GM18907 (cell line): ENCODE measurements around the gene MCRIP1.
A peak's percentile ranks its signal among the peaks of the same experiment; 100 is the strongest.

Source experiments
- ATAC-seq: cut with Tn5 transposase; IDR thresholded peaks from one replicate; pipeline ENCODE4 v1.9.1; 2021; ENCODE audit warnings: mild to moderate bottlenecking, moderate library complexity; ENCODE audit not compliant: unreplicated experiment

Gene MCRIP1

DNA sequence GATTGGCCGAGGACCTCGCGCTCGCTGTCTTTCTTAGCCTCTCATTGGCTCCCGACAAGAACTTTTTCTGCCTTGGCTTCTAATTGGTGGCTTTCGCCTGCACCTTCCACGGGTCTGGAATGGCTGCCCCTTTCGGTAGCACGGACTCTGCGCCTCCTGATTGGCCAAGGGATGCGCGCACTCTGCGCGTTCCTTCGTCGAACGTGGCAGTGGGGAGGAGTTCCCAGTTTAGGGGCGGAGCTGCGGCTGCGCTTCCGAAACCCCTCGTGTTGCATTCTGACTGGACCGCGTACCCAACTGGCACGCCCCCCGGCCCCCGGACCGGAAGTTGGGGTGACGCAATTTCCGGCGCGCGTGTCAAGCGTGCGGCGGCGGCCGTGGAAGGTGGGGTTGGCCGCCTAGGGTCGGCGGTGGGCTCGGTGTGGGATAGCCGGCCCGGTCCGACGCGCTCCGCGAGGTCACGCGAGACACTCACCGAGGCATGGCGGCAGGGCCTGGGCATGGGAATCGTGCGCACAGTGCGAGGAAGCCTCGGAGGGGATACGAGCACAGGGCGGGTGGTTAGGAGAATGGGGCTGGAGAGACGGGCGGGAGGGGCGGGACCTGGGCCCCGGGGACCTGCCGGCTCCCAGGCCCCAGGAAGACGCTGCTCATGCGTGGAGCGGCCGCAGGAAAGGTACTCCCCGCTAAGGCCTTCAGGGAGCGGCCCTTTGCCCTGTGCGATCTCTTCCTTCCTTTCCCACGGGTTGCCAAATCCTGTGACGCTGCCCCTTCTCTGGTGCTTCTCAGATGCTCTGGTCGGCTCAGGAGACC, 27.9 kb upstream of the MCRIP1 start:
- peak; percentile 85 for ATAC-seq

DNA sequence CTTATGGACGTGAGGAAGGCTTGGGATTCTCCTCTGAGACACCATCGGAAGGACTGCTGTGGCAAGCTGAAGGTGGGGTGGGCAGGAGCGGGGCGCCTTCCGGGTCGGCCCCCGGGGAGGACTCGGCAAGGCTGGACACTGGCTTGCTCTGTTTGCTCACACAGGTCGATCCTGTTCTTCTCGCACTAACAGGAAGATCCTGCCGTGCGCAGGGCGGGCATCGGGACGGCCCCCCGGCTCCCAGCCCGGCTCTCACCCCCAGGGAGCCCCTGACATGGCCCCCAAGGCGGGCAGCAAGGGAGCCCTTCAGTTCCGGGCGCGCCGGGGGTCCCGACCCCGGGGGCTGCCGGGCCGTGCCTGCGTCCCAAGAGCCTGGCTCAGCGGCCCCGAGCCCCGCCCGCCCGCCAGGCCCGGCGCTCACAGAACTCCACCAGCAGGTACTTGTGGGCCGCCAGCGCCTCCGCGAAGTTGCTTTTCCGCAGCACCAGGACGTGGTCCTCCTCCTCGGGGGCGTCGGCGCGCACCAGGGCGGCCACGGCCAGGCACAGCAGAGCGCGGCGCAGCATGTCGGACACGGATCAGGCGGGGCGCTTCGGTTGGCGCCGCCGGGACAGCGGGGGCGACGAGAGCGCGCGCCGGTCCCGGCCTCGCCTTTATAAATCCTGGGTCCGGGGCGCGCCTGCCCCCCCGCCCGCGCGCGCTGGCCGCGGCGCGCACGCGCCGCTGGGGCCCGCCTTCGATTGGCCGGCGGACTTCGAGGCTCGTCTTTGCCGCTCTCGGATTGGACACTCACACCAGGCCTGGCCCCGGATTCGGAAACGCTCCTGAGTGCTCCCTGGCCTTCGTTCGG, 27.0 kb upstream of the MCRIP1 start, which contains the start of gene P4HB:
P4HB (minus strand) TSS at position 630 of the 850 bp plus-strand sequence; CDS start at position 566, 64 bp downstream.
- peak; percentile 6 for ATAC-seq

DNA sequence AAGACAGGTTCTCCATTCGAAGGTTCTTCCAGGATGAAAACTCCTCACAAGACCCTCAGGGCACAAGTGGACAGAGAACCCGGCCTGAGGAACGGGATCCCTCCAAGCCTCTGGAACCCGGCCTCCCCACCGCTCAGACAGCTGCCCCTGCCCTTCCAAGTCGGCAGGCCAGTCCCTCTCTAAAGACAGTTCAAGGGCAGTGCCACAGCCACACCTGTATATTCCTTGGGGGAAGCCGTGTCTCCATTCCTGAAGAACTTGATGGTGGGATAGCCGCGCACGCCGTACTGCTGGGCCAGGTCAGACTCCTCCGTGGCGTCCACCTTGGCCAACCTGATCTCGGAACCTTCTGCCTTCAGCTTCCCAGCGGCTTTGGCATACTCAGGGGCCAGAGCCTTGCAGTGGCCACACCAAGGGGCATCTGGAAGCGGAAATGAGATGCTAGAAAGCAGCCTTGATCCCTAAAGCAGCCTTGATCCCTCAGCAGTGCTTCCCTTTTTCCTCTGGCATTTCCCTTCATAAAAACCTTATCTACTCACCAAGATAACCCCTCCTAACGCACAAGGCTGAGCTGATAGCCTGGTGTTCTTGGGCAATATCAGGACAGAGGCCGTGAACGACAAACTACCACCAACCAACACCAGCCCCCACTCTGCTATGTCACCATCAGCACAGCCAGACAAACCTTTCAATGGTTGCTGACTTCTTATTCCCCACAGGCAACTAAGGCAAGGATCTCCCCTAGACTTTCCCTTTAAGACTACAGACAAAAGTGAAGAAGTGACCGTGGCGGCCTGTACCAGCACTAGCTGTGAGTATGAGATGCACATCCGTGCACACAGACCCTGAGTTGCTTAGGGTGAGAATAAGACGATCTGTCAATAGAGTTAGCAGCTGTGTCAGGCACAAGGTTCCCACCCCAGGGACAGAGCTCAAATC, 26.1 kb upstream of the MCRIP1 start:
- ATAC-seq, result no peak

DNA sequence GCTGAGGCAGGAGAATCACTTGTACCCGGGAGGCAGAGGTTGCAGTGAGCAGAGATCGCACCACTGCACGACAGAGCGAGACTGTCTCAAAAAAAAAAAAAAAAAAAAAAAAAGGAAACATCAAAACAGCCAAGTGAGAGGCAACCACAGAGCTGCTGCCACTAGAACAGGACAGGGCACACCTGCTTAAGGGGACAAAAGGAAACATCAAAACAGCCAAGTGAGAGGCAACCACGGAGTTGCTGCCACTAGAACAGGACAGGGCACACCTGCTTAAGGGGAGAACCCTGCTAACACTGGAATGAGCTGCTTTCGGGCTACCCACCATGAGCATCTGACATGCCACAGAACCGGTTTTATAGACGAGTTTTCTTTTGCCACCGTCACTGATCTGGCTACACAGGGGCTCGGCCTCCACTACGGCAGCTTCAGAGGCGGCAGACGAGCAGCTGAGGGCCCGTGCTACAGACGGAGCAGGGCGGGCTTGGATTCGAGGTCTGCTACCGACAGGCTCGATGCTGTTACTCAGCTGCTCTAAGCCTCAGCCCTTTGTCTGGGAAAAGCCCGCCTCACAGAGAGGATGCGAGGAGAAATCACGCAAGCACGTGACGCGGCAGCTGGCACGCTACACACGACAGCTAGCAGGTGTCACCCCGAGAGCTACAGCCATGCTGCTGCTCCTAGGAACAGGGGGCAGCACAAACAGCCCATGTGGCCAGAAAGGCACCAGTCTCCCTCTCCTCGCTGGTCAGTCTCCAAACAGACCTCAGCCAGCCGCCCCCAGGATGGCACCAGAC, 25.3 kb upstream of the MCRIP1 start:
- ATAC-seq, result no peak

DNA sequence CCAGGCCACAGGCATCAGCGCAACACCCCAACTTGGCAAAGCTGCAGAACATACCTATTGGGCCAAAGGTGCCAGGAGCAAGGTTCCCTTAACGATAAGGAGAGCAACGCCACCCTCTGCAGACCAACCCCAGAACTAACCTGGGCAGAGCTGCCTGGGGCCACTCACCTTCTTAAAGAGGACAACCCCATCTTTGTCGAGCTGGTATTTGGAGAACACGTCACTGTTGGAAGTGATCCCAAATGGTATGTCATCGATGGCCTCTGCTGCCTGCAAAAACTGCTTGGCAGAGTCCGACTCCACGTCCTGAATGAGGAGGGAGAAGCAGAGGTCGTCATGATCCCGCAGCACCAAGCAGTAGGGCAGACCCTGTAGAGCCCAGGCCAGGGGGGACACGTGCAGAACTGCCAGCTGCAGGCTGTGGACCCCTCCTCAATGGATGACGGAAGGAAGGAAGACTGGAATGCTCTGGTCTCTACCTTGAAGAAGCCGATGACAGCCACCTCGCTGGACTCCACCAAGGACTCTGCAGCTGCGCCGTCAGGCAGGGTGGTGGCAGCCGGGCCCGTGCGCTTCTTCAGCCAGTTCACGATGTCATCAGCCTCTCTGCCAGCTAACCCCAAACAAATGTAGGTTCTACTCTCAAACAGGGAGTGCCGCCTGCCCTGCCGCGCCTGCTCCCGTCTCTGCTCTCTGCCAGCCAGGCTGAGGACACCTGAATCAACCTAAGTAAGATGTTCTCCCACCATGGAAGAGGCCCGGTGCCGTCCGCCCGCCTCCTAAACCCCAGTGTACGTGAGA, 22.1 kb upstream of the MCRIP1 start:
- ATAC-seq, result no peak

DNA sequence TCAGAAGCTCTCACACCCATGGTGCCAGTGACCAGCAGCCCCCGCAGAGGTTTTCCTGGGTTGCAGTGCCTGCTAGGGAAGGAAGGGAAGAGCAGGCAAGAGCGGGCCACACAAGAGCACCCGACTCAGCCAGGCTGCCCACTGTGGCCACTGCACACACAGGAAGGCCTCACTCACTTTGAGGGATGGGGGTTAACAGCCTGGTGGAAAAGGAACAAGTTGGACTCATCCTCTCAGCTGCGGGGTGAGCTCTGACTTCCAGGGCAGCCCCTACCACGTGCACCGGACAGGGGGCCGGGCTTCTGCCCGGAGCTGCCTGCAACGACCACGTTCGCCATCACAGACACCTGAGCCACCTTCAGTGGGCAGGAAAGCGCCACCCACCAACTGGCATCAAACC, 19.1 kb upstream of the MCRIP1 start:
- no peak for ATAC-seq

DNA sequence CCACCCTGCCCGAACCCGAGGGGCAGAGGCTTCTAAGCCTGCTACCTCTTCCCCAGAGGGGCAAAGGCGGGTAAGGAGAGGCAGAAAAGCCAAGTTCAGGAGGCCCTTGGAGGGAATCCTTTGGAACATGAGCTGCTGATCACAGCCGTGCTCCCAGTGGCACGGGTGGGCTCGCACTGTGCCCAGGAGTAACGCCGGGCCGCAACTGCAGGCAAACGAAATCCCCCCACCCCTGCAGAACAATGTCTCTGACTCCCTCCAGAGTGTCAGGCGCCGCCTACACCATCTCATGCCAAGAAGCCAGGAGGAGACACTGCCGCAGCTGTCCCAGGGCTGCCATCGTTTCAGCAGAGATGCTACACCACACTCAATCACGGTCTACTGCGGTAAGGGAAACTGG, 18.3 kb upstream of the MCRIP1 start:
- no peak for ATAC-seq

DNA sequence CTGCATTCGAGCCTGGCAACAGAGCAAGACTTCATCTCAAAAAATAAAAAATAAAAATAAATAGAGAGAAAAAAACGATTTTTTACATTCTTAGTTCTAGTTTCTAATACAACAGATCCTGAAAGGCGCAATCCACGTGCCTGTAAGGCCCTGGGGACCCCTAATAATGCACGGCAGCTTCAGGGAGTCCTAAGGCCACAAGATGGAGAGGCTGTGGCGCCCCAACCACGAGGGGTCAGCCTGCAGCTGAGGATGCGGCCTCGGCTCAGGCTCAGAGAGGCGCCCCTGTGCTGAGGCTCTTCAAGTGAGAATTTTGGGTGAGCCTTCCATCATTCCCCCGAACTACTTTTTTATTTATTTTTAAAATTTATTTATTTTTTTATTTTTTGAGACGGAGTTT, 16.4 kb upstream of the MCRIP1 start:
- no peak for ATAC-seq

DNA sequence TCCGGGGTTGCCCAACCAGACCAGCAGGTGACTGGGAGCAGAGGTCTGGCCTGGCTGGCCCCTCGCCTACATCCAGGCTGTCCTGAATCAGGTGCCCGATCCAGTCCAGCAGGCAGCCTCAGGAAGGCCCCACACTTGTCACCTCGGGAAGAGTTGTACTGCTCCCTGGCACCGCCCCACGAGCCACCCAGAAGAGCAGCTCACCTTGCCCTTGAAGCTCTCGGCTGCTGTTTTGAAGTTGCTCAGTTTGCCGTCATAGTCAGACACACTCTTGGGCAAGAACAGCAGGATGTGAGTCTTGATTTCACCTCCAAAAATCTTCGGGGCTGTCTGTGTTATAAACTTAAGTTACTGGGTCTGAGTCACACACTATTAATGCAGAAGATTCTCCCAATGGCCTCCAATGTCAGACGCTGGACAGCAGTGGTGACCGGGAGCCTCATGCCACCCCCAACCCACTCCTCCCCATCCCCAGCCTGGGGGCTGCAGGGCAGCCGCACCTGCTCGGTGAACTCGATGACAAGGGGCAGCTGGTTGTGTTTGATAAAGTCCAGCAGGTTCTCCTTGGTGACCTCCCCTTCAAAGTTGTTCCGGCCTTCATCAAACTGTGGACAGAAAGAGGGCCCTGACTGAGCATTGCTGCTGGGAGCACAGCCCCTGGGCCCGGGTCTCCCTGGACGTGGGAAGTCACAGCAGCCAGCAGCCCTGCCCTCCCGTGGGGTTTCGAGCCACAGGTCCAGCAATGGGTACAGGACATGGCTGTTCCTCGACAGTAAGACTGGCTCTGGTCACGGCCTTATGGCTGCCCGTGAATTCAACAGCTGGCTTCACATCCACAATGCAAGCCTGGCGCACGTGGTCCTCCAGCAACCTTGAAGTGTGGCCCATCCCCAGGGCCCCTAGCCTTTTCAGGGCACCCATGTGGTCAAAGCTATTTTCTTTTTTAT, 13.9 kb upstream of the MCRIP1 start:
- ATAC-seq, result no peak

DNA sequence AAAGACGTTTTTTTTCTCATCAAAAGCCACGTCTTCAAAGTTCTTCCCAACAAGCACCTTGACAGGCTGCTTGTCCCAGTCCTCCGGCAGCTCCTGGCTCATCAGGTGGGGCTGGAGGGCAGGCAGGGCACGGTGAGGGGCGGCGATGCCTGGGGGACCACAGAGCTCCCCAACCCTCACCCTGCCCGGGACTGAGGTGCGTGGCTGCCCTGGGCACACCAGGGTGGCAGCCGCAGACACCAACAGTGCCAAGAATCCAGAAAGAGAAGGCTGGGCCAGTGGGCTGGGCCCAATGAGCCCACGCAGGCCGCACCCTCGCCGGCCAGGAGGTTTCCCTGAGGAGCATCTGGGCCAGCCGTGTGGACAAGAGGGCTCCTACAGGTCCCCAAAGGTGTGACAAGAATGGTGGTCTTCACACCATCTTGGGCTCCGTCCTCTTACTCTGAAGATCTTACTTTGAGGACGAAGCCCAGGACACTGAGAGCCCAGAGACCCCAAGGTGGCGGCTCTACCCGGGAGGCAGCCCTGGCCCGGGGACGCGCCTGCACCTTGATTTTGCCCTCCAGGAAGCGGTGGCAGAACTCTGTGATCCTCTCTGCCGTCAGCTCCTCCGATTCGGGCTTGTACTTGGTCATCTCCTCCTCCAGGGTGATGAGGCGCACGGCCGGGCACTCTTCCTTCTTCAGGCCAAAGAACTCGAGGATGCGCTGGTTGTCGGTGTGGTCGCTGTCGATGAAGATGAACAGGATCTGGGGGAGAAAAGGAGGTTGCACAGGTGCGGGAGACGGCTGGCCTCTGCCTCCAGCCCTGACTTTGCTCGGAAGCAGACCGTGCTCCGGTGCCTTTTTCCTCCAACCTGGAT, 13.0 kb upstream of the MCRIP1 start:
- ATAC-seq, result no peak

DNA sequence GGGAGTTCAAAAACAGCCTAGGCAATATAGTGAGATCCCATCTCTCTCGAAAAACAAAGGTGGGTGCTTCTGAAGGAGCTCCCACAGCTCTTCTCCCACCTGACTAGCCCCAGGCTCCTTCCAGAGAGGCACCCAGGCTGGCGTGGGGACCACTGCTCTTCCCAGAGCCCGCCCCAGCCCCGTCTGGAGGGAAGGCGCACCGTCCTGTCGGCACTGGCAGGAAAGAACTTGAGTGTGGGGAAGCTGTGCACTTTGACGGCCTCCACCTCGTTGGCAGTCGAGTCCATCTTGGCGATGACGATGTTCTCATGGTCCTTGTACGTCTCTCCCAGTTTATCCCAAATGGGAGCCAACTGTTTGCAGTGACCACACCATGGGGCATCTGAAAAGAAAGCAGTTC, 12.3 kb upstream of the MCRIP1 start:
- no peak for ATAC-seq

DNA sequence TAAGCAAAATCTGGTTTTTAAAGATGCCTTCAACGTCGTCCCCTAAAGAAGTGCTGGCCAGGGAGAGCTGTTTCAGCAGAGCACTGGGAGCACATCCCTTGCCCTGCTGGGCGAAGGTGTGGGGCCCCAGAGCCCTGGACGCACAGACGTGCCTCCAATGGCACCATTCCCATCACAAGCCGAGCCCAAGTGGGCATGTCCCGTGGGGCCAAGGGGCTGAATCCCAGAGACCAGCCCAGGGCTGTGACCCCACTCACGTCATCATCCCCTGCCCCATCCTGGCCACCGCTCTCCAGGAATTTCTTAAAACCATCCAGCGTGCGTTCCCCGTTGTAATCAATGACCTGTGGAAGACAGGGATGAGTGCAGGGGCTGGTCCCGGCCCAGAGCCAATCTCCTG, 11.8 kb upstream of the MCRIP1 start:
- no peak for ATAC-seq

DNA sequence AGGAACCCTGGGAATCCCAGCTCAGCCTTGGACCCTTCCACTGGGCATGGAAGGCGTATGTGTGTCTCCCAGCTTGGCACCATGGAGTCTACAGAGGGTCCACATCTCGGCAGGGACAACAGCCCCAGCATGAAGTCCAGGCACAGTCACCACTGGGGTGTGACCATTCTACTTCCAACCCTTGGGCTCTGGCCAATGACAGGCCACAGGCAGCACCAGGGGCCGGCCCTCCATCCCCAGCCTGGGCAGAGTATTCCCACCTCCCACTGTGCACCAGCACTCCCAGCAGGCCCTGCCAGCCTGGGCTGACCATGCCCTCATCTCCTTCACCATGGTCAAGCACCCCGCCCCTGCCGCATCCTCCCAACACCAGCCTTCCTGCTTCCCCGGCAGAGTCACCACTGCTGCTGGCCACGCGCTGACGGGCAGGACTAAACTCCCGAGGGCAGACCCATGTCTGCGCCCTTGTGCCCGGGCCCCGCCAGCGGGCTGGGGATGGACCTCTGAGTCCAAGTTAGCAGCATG, 11.3 kb upstream of the MCRIP1 start:
- ATAC-seq, result no peak

DNA sequence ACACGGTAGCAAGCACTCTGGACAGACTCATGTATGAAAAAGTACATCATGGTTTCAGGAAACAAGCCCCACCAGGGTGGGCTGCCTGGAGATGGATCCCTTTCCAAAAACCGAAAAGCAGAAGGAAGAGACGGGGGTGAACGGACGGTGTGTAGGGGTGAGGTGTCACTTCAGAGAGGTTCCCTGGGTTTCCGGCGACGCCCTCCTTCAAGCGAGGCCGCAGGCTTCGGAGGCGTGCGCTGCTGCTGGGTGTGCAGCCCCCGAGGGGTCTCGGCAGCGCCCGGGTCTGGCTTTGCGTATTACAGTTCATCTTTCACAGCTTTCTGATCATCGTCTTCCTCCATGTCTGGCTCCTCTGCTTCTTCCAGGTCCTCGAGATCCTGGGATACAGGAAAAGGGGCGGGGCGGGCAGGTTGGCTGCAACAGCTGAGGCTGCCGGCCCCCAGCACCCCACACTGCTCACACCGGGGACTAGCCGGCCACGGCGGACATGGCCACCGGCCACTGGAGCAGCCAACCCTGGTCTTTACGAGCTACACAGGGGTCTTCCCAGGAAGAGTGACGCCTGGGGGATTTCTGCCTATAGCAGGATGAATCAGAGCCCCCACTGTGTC, 10.7 kb upstream of the MCRIP1 start:
- no peak for ATAC-seq

DNA sequence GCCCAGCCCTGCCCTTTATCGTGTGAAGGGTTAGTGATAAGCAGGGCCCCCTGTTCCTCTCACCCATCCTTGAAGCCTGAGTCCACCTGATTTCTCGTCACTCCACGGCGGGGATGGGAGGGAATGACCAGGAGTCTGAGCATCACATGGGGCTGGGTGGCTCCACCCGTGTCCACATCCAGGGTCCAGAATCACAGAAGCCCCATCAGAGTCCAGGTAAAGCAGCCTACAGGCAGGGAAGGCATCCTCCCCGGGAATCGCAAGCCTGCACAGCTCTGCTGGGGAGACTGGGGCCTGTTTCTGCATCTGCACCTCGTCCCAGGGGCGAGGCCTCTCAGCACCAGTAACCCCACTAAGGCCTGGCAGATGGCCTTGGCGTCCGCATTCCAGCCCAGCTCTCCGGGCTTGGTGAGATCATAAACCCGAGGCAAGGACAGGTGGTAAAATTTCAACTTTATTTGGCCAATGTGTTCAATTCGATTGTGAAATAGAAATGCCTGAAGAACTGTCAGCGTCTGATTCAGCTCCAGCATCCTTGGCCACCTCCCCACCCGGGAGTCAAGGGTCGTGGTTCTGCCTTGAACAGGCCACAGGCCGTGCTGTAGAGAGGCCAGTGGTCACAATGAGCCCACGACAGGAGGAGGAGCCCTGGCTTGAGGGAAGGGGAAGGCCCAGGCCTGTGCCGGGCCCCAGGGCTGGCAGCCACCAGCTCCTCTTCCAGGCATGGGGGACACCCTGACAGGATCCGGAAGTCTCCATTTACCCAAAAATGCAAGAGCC, 9.8 kb upstream of the MCRIP1 start:
- no peak for ATAC-seq

DNA sequence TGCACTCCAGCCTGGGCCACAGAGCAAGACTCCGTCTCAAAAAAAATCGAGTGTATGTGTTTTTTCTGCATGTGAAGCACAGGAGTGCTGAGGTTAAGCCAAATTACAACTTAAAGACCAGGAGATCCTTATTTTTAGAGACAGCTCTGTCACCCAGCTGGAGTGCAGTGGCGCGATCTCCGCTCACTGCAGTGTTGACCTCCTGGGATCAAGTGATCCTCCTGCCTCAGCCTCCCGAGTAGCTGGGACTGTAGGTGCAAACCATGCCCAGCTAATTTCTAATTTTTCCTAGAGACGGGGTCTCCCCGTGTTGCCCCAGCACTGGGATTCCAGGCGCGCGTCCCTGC, 9.3 kb upstream of the MCRIP1 start:
- no peak for ATAC-seq
